HG03175 (cell line): ENCODE results near the gene CFAP20DC.
"Not testable (repeated sequence)": the region's sequence is repeated elsewhere in the genome, so short reads cannot be mapped to it uniquely, and the experiment has no call there.

Experiments used
- ATAC-seq: cut with Tn5 transposase; IDR thresholded peaks from one replicate; pipeline ENCODE4 v1.9.1; 2021; ENCODE audit warnings: mild to moderate bottlenecking, moderate library complexity; ENCODE audit not compliant: unreplicated experiment

CFAP20DC gene

DNA sequence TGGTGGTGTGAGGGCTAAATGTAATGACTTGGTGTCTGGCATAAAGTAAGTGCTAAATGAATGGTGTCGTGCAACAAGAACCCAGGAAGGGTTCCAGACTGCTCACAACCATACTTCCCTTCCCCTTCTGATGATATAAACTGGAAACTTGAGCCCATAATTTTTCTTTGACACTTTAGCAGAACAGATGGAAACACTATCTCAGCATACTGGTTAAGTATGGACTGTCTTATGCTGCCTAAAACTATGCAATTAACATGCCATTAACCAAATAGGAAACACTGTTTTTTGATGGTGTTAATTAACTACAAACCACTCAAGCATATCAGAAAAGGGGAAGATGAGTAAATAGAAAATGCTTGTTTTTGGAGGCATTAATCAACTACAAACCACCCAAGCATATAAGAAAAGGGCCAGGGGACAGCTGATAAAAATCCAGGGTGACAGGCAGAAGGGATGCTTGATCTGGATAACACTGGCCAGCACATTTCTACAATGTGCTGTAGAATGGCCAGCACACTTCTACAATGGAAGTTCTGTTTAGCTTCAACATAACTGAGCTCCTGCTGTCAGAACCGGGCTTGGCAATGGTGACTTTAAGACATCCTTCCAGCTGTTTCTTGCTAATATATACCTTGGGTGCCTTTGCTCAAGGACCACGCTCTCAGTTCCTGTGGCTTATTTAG is 297.8 kb downstream of the CFAP20DC start:
- no peak for ATAC-seq

DNA sequence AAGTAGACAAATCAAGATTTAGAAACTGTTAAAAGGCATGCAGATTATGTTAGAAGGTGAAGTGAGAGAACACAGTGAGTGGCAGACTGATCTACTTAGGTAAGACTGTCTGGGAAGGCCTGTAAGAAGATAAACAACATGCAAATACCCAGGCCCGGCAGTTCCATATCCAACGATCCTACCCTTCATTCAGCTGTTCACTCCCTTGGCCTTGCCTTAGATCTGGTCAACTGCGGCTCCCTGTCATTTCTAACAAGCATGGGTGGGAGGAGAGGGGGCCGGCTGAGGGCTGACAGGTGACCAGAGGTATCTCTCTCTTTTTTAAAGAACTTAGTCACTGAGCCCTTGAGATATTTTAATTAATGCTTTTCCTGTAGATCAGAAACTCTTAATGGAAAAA is 298.6 kb downstream of the CFAP20DC start:
- no peak for ATAC-seq

DNA sequence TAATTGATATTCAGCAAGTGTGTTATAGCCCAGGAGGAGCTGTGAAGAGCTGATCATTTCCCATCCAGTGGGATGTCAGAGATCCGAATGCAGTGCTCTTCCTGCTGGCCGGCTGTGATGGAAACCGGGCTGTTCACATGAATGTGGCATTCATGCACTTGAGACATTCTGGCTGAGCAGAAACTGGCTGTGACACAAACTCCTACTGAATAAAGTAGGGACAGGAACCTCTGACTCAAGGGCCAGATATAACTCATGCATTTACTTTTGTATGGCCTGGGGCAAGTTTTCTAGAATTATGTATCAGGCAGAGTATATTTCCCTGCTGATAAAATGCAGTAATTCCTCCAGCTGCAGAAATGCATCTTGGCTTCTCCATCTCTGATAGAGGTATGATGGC is 299.9 kb downstream of the CFAP20DC start:
- no peak for ATAC-seq

DNA sequence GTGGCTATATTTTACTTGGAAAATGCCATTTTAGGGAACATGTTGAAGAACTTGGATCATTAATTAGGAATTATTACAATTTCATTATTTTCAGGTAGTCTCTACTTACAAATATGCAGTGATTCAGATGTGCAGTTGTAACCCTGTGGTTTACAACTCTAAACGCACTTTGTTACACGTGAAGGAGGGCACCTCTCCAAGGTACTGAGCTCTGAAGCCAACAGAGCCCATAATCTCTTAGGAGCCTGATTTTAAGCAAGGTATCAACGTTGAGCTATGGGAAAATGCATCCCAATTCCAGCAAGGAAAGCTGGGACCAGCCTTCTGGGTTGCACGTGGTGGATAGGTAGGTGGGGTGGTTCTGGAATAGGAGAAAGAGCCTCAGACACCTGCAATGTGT is 301.8 kb downstream of the CFAP20DC start:
- no peak for ATAC-seq

DNA sequence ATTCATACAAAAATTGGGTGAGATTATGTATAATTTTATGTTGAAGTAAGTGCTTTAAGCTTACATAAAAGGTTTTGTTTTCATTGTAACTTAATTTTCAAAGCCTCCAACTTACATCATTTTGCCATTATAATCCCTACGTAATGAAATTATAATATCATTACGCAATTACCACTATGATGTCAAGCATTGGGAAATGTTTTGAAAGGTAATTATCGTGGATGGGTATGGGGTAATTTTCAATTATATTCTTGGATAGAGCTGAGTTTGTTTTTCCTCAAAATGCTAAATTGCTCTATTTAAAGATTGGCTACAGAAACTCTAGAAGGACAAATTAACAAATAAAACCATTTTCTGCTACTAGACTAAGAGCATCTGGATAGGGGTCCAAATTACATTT is 303.1 kb downstream of the CFAP20DC start:
- no peak for ATAC-seq

GRCh38 chr3:58743296-58743695 is 306.5 kb downstream of the CFAP20DC start:
- no peak for ATAC-seq

DNA sequence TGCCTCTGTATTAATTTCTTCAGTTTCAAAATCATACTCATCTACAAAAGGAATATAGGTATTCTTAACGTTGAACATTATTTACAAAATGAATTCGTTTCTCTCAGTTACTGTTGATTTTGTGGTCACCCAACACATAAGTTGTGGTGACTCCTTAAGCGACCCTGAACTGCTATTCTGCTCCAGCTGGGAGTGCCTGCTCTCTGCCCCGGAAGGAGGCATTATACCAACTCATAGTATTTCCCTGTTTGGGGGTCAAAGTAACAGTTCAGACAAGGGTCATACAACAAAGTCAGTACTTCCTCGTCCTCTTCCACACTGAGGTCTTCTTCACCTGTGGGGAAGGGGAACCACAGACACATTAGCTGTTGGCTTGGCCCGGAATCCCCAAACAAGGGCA is 307.6 kb downstream of the CFAP20DC start:
- ATAC-seq = no peak

- ATAC-seq = no peak
Observed at GRCh38 chr3:58737644-58738043, 312.2 kb downstream of the CFAP20DC start.

DNA sequence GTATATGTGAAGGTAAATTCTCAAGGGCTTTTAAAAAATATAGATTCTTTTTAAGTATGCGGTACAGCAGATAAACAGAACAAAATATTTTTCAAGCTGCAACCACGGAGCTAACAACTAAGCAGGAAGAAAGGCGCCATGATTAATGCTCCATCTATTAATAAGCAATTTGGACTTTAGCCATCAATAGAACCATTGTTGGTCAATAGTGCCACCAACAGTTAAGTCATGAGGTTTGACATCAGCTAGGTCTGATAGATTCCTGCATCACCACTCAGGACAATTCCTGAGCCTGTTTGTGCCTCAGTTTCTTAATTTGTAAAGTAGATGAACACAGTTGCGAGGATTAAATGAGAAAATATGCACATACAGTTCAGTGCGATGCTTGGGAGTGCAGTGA is 318.2 kb downstream of the CFAP20DC start:
- no peak for ATAC-seq

DNA sequence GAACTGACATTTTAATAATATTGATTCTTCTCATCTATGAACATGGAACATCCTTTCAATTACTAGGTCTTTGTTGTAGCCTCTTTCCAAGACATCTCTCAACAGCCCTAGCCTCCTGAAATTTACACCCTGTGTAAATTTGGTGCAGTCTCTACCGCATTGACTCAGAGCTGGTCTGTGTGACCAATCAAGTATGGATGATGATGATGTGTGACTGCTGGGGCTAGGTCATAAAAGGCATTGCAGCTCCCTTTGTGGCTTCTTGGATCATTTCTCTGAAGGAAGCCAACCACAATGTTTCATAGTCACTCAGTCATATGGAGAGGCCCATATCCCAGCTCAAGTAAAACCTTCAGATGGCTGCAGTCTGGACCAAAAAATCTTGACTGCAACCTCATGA is 321.1 kb downstream of the CFAP20DC start:
- ATAC-seq = no peak

GRCh38 chr3:58725326-58725853 is 324.4 kb downstream of the CFAP20DC start:
- peak; percentile 89 for ATAC-seq

DNA sequence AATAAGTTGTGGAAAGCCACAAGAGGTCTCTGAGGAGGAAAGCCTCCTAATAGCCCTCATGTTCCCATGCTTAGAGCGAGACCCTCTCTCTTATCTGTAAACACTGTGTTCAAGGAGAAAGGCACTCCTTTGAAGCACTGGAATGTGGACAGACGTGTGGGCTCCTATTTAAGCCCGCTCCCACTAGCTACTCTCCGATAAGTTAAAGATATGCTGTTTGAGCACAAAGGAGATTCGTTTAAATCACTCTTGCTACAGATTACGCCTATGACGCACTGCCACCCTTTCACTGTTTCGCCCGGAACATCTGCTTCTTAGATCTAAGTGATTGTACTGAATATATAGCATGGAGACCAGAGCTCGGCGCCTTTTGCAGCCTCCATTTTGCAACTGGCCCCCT is 325.5 kb downstream of the CFAP20DC start:
- no peak for ATAC-seq

DNA sequence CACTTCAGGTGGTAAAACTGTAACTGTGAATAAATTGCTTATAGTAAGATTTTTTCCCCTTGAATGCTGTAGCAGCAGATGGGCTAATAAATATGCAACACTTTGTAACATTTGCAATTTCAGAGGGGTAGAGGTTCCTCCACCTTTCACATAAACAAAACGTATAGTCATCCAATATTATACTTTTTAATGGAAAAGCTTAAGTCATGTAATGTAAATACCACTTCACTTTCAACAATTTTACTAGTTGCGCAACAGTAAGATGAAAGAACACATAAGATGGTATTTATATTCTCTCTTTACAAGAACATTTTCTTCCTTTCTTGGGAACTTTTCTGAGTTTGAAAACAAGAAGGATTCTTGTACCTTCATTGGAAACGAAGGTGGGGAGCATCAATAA is 326.7 kb downstream of the CFAP20DC start:
- no peak for ATAC-seq

- no peak for ATAC-seq
Observed at GRCh38 chr3:58722561-58722960, 327.3 kb downstream of the CFAP20DC start.

DNA sequence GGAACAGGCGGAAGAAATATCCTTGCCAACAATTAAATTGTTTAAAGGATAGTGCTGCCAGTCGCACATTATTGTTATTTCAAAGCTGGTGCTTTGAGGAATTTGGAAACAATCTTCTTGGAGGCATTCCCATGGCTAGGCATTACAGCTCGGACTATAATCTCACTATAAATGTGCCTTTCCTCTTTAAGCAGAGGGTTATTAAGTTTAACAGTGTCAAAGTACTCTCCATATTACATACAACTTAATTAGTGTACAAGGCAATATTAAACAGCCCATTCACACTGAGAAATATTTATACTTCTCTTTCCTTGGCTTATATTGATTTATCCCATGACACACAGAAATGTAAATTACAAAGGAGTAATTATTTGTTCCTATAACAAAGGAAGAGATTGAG is 329.3 kb downstream of the CFAP20DC start:
- ATAC-seq = no peak

GRCh38 chr3:58719684-58720083 is 330.1 kb downstream of the CFAP20DC start:
- no peak for ATAC-seq

DNA sequence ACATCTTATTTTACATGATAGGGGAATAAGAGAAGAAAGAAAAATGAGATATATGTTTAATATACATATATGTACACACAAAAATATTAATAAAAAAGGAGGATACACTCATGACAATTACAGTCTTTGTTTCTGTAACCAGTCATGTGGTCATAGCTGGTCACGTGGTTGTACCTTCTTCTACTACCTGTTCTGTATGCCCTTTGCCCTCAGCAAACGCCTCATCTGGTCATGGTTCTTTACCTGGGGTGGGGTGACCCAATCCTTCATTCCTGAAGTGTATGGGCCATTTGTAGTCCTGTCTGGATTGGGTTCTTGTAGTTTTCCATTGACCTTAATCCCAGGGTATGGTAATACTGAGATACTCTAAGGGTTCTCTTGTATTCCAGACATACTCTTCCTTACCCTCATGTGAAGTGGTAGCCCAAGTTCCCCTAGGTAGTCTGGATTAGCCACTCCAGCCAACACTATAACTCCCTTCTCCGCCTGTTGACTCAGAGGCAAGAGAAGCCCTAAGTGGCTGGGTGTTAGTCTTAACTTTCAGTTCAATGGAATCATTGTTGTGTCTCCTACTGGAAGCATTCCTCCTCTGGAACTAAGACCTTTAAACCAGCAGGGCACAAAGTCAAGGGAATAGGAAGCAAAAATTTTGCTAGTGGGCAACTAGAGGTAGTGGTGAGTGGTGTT is 336.0 kb downstream of the CFAP20DC start:
- ATAC-seq = no peak

DNA sequence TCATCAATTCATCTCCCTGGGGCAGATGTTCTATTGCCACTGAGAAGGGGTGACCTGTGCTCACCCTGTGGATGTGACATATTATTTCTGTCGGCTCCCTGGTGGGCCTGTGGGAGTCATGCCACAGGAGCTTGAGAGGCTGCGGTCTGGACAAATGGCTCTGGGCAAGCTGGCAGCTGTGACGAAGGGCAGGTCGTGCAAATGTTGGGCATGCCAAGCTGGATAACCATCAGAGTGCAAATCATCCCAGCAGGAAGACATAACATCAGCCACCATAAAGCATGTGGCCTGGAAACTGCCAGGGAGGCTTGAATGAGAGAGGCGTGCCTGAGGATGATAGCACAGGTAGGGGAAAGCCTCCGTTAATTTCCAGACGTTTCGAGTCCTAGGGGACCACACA is 338.0 kb downstream of the CFAP20DC start:
- no peak for ATAC-seq

DNA sequence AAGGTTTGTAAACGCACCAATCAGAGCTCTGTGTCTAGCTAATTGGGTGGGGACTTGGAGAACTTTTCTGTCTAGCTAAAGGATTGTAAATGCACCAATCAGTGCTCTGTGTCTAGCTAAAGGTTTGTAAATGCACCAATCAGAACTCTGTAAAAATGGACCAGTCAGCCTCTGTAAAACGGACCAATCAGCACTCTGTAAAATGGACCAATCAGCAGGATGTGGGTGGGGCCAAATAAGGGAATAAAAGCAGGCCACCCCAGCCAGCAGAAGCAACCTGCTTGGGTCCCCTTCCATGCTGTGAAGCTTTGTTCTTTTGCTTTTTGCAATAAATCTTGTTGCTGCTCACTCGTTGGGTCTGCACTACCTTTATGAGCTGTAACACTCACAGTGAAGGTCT is 340.8 kb downstream of the CFAP20DC start:
- ATAC-seq = not testable (repeated sequence)

GRCh38 chr3:58708116-58708791 is 341.6 kb downstream of the CFAP20DC start:
- no peak for ATAC-seq

GRCh38 chr3:58707390-58707930 is 342.4 kb downstream of the CFAP20DC start:
- ATAC-seq = no peak
